SH-SY5Y (cell line): ENCODE data around the gene POFUT1.

ENCODE experiments used
- GATA2 ChIP-seq: IDR thresholded peaks from 2 replicates; pipeline ENCODE4 v1.6.1; 2011; ENCODE audit warnings: mild to moderate bottlenecking, low read depth, low read length
- GATA3 ChIP-seq: IDR thresholded peaks from 2 replicates; pipeline ENCODE4 v1.6.1; 2011; ENCODE audit warnings: low read depth, mild to moderate bottlenecking, low read length, moderate library complexity

DNA sequence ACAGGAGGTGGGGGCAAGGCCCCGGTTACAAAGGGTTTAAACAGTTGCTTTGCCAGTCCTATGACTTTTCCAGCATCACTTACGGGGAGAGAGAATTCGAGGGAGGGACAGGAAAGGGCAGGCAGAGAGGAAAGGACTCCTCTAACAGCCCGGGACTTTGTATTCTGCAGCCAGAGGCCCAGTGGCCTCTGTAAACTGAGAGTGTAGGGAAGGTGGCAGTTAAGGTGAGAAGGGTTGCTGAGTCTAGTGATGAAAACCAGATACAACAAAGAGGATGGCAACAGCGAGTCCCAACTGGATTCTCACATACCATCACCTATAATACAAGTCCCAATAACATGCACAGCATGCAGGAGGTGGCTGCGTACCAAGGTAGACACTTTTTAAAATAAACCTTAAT, 13.7 kb upstream of the POFUT1 start:
- TF ChIP-seq GATA2 (no peak), GATA3 (no peak)
